ENCODE data around the gene CNKSR3.

DNA sequence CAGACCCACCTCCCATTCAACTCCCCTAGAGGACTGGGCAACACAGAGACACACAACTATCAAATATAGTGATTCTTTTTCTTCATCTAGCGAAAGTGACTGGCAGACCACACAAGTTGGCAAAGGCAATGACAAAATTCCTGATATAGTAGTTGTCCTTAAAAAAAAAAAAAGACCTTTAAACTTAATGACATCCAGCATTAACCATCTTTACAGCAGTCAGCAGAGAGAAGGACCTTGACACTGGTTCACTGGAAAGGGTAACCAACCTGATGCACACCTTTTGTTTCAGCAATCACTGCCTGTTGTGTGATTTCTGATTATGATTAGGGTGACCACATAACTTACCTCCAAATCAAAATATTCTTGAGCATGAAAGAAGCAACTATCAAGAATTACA is 1.7 kb upstream of the CNKSR3 start:
- TF ChIP-seq, protein P1, sequence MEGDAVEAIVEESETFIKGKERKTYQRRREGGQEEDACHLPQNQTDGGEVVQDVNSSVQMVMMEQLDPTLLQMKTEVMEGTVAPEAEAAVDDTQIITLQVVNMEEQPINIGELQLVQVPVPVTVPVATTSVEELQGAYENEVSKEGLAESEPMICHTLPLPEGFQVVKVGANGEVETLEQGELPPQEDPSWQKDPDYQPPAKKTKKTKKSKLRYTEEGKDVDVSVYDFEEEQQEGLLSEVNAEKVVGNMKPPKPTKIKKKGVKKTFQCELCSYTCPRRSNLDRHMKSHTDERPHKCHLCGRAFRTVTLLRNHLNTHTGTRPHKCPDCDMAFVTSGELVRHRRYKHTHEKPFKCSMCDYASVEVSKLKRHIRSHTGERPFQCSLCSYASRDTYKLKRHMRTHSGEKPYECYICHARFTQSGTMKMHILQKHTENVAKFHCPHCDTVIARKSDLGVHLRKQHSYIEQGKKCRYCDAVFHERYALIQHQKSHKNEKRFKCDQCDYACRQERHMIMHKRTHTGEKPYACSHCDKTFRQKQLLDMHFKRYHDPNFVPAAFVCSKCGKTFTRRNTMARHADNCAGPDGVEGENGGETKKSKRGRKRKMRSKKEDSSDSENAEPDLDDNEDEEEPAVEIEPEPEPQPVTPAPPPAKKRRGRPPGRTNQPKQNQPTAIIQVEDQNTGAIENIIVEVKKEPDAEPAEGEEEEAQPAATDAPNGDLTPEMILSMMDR (IDR thresholded peaks at IDR 0.05) = no peak
- no peak for TF ChIP-seq POLR2A (IDR thresholded peaks at IDR 0.05)

Data from right lobe of liver (tissue), 4 donors.